Activated CD8-positive, alpha-beta T cell treated with anti-CD3 and anti-CD28 coated beads for 36 hours (primary cell): Measurements from ENCODE around the gene ASB5. TPM values are rescaled to one million over a fixed set of nuclear protein-coding genes. Genes with fewer than 3 reads are reported as not detected.

Experiments
- ATAC-seq: fragments of 200-7000 bp; cut with Tn5 transposase; one replicate; pipeline ENCODE4 v1.10.0; 2021; ENCODE audit warnings: mild to moderate bottlenecking, moderate library complexity
- CTCF ChIA-PET: fragments of 350-600 bp; sonication (Branson Sonifier 250); formaldehyde crosslinking; loops from one replicate; lab custom pipeline; 2021; ENCODE audit warnings: antibody characterized with exemption; lab: Charles Lee
- POLR2A ChIA-PET: fragments of 350-600 bp; sonication (Branson Sonifier 250); formaldehyde crosslinking; loops from one replicate; lab custom pipeline; 2021; ENCODE audit warnings: antibody characterized with exemption; lab: Charles Lee
- DNase-seq: peaks from one replicate; pipeline ENCODE4 v3.0.0-alpha.2; 2020
- H3K27ac Mint-ChIP-seq: one replicate; pipeline ENCODE4 v1.8.0; 2021; ENCODE audit warnings: mild to moderate bottlenecking, mixed read lengths
- H3K27me3 Mint-ChIP-seq: one replicate; pipeline ENCODE4 v1.8.0; 2021; ENCODE audit warnings: mixed read lengths
- H3K36me3 Mint-ChIP-seq: one replicate; pipeline ENCODE4 v1.8.0; 2021; ENCODE audit warnings: low read depth, mixed read lengths
- H3K4me1 Mint-ChIP-seq: one replicate; pipeline ENCODE4 v1.8.0; 2021; ENCODE audit warnings: low read depth, mixed read lengths
- H3K4me3 Mint-ChIP-seq: one replicate; pipeline ENCODE4 v1.8.0; 2021; ENCODE audit warnings: mild to moderate bottlenecking, moderate library complexity, mixed read lengths
- H3K9me3 Mint-ChIP-seq: one replicate; pipeline ENCODE4 v1.8.0; 2021; ENCODE audit warnings: mixed read lengths
- intact Hi-C: fragments of 100-400 bp; cut with micrococcal nuclease; formaldehyde crosslinking; loops from one replicate; pipeline ENCODE4 v1.10.0; 2022
- total RNA-seq, 2 experiments: library from RNA; stranded (reverse); gene quantifications; one replicate each; pipeline ENCODE4 v1.2.3, GENCODE V29; 2021
- TF ChIP-seq, protein P1 (sequence below): fragments of 200-600 bp; IDR thresholded peaks from one replicate; pipeline ENCODE4 v1.8.0; 2022; ENCODE audit warnings: antibody characterized with exemption, mild to moderate bottlenecking

Gene ASB5
- total RNA-seq, 2 experiments from 2014 or later = not detected

DNA sequence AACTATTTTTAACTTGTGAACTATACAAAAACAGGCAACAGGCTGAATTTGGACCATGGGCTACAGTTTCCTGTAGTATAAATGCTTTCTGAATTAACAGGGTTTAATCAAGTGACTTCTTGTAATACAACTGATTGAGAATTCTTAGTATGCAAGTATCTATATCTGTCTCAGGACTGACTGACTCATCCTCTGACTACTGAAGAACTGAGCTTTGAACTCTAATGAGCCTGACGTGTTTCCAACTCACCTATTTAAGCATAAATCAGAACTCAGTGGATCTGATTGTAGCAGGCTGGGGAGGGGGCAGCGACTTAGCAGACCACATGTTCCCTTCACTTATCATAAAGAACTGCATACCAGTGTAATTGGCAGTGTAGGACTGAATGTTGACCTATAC lies 81.4 kb downstream of the ASB5 start:
- CTCF ChIA-PET = no interaction called here
- intact Hi-C loops = no loop called here
- Mint-ChIP-seq H3K27me3 (peaks cover 49% of the 10 kb centered on the region), H3K36me3 (no peaks in the 10 kb centered on the region), H3K9me3 (no peaks in the 10 kb centered on the region), H3K4me3 (no peak overlapping the region), H3K27ac (no peak overlapping the region), H3K4me1 (no peaks in the 10 kb centered on the region)
- POLR2A ChIA-PET = no interaction called here
- TF ChIP-seq, protein P1, sequence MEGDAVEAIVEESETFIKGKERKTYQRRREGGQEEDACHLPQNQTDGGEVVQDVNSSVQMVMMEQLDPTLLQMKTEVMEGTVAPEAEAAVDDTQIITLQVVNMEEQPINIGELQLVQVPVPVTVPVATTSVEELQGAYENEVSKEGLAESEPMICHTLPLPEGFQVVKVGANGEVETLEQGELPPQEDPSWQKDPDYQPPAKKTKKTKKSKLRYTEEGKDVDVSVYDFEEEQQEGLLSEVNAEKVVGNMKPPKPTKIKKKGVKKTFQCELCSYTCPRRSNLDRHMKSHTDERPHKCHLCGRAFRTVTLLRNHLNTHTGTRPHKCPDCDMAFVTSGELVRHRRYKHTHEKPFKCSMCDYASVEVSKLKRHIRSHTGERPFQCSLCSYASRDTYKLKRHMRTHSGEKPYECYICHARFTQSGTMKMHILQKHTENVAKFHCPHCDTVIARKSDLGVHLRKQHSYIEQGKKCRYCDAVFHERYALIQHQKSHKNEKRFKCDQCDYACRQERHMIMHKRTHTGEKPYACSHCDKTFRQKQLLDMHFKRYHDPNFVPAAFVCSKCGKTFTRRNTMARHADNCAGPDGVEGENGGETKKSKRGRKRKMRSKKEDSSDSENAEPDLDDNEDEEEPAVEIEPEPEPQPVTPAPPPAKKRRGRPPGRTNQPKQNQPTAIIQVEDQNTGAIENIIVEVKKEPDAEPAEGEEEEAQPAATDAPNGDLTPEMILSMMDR = no peak
- DNase-seq (no peak), ATAC-seq (peak; percentile 91)

DNA sequence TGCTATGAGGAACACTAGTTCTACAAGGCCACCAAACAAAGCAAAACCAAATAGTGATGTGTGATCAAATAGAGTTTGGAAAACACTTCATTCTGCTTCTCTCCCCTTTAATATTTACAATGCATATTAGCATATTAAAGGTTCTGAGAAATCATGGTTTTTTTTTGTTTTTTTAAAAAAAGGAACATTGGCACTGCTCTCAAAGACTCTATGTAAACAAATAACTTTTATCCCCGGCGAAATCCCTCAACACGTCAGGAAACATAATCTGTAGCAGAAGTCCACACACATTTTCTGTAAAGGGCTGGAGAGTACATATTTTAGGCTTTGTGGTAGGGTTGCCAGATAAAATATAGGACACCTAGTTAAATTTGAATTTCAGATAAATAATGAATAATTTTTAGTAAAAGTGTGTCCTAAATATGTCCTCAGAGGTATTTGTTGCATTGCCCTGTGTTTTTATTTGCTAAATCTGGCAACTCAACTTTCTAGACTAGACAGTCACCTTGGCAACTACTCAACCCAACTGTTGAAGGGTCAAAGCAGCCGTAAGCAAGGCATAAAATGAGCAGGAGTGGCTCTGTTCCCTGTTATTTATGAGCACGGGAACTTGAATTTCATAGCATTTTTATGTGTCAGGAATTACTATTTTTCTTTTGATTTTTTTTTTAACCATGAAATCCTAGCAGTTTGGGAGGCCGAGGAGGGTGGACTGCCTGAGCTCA lies 82.2 kb downstream of the ASB5 start:
- Mint-ChIP-seq H3K36me3 (no peaks in the 10 kb centered on the region), H3K27me3 (peaks cover 42% of the 10 kb centered on the region), H3K27ac (no peak overlapping the region), H3K4me3 (no peak overlapping the region), H3K9me3 (no peaks in the 10 kb centered on the region), H3K4me1 (no peaks in the 10 kb centered on the region)
- intact Hi-C loops = no loop called here
- POLR2A ChIA-PET = no interaction called here
- TF ChIP-seq, protein P1 = no peak
- CTCF ChIA-PET = no interaction called here
- no peak for DNase-seq
- no peak for ATAC-seq

DNA sequence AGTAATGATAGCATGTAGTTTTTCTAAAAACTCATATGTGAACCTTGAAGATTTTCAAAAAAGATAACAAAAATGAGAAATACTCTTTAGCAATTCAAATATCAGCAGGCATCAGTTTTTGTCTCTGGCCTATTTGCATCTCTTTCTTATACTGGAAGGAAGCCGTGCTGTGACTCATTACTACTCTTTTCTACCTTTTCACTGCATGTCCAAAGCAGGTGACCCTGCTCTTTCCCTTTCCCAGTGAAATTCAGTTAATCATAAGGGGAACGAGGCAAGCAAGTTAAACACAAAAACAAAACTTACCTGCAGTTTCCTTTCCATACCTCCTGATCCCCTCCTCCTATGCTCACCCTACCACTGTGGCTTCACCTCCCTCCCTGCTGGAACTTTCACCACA lies 83.0 kb downstream of the ASB5 start:
- H3K9me3 Mint-ChIP-seq = no peaks in the 10 kb centered on the region
- intact Hi-C loops = no loop called here
- DNase-seq (no peak), ATAC-seq (no peak)
- CTCF ChIA-PET = no interaction called here
- no peak overlapping the region for H3K27ac Mint-ChIP-seq
- H3K27me3 Mint-ChIP-seq = peaks cover 35% of the 10 kb centered on the region
- H3K36me3 Mint-ChIP-seq = no peaks in the 10 kb centered on the region
- POLR2A ChIA-PET = no interaction called here
- TF ChIP-seq, protein P1 = no peak
- H3K4me3 Mint-ChIP-seq = no peak overlapping the region
- H3K4me1 Mint-ChIP-seq = no peaks in the 10 kb centered on the region

DNA sequence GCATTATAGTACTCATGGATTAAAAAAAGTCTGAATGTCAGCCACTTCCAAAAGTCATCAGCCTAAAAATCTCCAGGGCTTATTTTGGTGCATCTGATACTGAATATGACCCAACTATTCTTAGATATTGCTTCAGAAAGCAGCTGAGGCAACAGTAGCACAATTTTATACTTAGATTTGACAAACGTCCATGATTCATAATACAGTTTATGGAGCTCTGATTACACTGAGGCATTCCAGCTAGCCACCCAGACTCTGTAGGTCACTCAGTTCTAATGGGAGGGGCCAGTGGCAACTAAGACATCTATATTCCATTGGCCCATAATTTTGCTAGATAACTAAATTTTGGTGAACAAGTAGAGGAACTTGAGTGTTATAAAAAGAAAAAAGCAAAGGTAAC lies 84.0 kb downstream of the ASB5 start:
- intact Hi-C loops = no loop called here
- Mint-ChIP-seq H3K4me1 (no peaks in the 10 kb centered on the region), H3K4me3 (no peak overlapping the region), H3K36me3 (no peaks in the 10 kb centered on the region), H3K9me3 (no peaks in the 10 kb centered on the region), H3K27me3 (peaks cover 29% of the 10 kb centered on the region), H3K27ac (no peak overlapping the region)
- TF ChIP-seq, protein P1 = no peak
- POLR2A ChIA-PET = no interaction called here
- ATAC-seq (no peak), DNase-seq (no peak)
- CTCF ChIA-PET = no interaction called here

Other genes starting within 250 kb of the ASB5 start
- gene WDR17, start 203.4 kb downstream of the ASB5 start, total RNA-seq = 1 to 10 TPM in 1 of 2 experiments, under 1 TPM in 1; 0.63 to 1.5 TPM
- not detected for gene SPATA4, start 73.6 kb downstream of the ASB5 start, total RNA-seq
- 100 to 1,000 TPM; 153 to 155 TPM for gene SPCS3, start 50.7 kb upstream of the ASB5 start, total RNA-seq